ENCODE data around the gene FBXO45. TPM values are rescaled to one million over a fixed set of nuclear protein-coding genes. Genes with fewer than 3 reads are reported as not detected.
A peak's percentile ranks its signal among the peaks of the same experiment; 100 is the strongest.
"Not testable (repeated sequence)": the region's sequence is repeated elsewhere in the genome, so short reads cannot be mapped to it uniquely, and the experiment has no call there.

The FBXO45 gene, protein sequence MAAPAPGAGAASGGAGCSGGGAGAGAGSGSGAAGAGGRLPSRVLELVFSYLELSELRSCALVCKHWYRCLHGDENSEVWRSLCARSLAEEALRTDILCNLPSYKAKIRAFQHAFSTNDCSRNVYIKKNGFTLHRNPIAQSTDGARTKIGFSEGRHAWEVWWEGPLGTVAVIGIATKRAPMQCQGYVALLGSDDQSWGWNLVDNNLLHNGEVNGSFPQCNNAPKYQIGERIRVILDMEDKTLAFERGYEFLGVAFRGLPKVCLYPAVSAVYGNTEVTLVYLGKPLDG
- total RNA-seq (2014; rRNA removed; shearing (Covaris generic)): 21.5 and 22.0 TPM in 2 replicates
- 10.5 and 18.8 TPM in 2 replicates for polyA plus RNA-seq (2014; cell fraction: nucleus; rRNA removed)

DNA sequence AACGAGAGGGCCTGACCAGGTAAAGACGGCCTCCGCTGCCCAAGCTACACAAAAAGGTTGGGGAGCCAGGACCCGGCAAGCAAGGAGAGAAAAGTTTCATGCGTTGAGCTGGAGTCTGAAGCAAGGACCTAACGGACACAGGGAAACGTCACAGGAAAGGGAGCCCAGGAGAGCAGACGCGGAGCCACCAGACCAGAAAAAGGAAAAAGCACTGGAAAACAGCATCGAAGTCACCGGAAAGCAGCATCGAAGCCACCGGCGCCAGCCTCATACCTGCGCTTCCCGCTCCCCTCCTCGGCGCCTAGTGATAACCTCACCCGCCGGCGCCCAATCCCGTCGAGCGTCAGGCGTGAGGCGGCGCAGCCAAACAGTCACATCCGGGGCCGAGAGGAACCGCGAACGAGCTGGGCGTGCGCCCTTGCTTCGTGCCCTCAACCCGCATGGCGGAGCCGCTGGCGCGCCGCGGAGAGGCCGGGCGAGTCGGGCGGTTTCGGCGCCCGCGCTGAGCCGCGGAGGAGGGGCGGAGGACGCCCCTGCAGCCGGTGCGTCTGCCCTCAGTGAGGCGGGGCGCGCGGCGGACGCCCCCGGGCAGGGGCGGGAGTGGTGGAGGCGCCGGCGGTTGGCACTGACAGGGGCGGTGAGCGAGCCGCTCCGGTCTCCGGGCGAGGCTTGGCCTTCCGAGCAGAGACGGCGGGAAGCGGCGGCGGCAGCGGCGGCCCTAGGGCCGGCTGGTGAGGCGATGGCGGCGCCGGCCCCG lies at the start of gene FBXO45, which contains the start of gene WDR53:
FBXO45 (plus strand) TSS at position 415 of the 757 bp plus-strand sequence; CDS start at position 740, 325 bp downstream.
WDR53 (minus strand) TSS at position 309 of the 757 bp plus-strand sequence. CDS start 7,079 bp downstream, outside the sequence.
- DNase-seq (ENCODE audit: extremely low read depth, low read depth): peak; percentile 87

DNA sequence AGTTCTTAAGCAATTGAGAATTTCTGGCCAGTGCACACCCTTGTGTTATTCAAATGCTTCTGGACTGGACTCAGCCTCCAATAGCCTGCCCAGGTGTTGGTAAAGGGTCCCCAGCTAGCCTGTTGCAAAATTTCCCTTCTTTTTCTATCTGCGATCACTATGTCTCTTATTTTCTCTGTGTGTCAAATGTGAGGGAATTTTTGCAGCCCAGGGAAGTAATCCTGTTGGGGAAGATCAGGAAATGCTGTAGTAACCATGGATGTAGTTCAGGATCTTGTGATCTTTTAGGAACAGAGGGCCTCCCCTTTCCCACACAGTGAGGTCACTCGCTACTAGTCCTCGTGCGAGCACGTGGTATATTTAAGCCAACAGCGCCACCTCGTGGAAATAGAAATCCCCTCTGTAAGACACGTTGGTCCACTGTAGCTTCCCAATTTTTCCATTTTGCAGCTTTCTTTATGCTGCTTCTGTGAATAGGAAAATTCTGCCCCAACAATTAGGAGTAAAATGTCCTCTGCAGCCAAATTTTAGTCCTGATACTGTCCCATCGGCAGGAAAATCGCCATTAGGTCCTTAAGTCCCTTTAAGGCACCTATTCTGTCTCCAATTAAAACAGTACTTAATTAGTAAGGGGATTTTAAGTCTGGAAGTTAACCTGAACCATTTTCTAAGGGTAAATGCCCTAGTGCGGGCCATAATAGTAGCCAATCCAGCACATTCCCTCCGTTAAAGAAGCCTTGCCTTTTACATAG lies 49.3 kb upstream of the FBXO45 start:
- DNase-seq (ENCODE audit: extremely low read depth, low read depth): no peak

DNA sequence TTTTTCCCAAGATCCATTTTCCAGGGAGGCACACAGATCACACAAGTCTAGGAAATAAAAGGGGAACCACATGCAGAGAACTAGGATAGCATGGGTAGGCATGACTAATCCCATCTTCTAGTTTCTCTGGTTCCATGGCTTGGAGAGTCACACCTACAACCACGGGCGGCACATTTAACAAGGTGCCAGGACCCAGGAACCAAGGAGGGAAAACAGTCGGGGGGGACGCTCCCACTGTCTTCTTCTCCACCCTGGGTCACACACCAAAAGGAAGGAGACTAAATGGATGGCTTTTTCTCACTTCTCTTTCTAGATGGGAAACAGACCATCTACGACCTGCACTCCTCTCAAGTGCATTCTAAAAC lies 48.8 kb upstream of the FBXO45 start:
- no peak for DNase-seq (ENCODE audit: extremely low read depth, low read depth)

DNA sequence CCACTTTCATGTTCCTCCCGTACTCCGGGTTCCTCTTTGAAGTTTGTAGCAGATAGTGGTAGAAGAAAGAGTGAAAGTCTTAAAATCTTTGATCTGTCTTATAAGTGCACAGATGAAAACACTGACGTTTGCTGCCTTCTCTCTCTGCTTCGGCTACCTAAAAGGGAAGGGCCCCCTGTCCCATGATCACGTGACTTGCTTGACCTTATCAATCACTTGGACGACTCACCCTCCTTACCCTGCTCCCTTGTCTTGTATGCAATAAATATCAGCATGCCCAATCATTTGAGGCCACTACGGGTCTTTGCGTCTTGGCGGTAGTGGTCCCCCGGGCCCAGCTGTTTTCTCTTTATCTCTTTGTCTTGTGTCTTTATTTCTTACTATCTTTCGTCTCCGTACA lies 47.2 kb upstream of the FBXO45 start:
- DNase-seq (ENCODE audit: extremely low read depth, low read depth): not testable (repeated sequence)

DNA sequence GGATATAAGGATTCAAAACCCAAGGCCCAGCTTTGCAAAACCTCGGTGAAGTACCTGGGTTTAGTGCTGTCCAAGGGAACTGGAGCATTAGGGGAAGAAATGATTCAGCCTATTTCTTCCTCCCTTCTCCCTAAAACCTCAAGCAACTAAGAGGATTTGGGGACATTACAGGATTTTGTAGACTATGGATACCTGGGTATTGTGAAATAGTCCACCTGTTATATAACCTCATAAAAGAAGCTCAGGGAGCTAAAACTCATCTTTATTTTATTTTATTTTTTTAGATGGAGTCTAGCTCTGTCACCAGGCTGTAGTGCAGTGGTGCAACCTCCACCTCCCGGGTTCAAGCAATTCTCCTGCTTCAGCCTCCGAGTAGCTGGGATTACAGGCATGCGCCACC lies 44.6 kb upstream of the FBXO45 start:
- no peak for DNase-seq (ENCODE audit: extremely low read depth, low read depth)

DNA sequence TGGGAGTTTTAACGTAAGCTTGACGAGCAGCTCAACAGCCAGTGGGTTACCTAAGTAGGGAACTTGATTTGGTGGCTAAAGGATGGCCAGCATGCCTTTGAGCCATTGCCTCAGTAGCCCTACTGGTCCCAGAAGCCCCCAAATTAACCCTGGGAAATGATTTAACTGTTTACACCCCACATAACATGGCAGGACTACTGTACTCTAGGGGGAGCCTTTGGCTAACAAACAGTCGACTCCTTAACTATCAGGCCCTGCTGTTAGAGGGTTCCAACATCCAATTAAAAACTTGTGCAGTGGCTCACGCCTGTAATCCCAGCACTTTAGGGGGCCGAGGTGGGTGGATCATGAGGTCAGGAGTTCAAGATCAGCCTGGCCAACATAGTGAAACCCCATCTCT lies 43.9 kb upstream of the FBXO45 start:
- no peak for DNase-seq (ENCODE audit: extremely low read depth, low read depth)

DNA sequence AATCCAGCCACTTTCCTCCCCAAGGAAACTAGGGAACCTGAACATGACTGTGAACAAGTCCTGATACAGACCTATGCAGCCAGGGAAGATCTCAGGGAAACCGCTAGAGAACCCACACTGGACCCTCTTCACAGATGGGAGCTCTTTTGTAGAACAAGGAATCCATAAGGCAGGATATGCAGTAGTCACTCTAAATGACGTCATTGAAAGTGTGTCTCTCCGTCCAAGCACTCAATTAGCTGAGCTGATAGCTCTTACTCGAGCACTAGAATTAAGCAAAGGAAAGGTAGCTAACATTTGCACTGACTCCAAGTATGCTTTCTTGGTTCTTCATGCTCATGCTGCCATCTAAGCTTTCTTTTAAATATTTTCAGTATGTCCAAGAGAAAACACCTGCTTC lies 43.3 kb upstream of the FBXO45 start:
- no peak for DNase-seq (ENCODE audit: extremely low read depth, low read depth)

DNA sequence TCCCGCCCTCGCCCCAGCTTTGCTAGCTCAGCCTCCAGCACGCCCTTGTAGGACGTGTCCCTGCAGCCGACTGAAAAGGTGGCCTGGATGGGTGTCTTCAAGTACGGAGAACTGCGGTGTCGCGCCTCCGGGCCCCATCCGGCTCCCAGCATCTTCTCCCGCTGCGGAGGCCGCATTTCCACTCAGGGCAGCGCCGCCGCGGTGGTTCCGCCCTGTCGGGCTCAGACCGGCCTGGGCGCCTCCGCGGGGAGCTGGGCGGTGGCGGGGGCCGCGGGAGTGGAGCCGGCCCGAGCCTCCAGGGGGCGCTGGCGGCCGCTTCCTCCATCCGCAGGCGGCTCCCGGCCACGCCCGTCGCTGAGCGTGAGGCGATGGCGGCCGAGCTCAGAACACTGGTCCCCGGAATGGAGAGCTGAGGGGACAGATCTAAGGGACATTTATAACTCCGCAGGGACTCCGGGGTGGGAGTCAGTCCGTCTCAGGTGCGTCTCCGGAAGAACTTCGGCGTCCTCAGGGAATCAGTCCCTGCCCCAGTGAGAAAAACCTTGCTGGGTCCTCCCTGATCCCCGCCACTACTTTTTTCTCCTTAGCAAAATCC lies 39.7 kb upstream of the FBXO45 start:
- DNase-seq (ENCODE audit: extremely low read depth, low read depth): peak; percentile 62

DNA sequence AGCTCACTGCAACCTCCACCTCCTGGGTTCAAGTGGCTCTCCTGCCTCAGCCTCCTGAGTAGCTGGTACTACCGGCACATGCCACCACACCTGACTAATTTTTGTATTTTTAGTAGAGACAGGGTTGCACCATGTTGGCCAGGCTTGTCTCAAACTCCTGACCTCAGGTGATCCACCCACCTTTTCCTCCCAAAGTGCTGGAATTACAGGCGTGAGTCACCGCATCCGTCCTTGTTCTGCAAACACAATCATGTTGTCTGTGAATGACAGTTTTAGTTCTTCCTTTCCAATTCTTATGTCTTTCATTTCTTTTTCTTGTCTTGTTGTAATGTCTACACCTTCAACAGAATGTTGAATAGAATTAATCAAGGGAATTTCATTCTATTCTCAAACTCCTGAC lies 37.0 kb upstream of the FBXO45 start:
- no peak for DNase-seq (ENCODE audit: extremely low read depth, low read depth)

DNA sequence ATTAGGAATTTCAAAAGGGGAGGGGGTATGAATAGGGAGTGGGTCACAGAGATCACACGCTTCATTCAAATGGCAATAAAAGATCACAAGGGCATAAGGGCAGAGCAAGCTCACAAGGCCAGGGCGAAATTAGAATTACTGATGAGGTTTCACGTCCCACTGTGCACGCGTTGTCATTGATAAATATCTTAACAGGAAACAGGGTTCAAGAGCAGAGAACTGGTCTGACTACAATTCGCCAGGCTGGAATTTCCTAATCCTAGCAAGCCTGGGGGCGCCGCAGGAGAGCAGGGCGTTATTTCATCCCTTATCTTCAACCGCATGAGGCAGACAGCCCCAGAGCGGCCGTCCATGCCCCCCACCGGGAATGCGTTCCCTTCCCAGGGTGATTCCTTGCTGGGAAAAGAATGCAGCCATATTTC lies 35.2 kb upstream of the FBXO45 start:
- no peak for DNase-seq (ENCODE audit: extremely low read depth, low read depth)

DNA sequence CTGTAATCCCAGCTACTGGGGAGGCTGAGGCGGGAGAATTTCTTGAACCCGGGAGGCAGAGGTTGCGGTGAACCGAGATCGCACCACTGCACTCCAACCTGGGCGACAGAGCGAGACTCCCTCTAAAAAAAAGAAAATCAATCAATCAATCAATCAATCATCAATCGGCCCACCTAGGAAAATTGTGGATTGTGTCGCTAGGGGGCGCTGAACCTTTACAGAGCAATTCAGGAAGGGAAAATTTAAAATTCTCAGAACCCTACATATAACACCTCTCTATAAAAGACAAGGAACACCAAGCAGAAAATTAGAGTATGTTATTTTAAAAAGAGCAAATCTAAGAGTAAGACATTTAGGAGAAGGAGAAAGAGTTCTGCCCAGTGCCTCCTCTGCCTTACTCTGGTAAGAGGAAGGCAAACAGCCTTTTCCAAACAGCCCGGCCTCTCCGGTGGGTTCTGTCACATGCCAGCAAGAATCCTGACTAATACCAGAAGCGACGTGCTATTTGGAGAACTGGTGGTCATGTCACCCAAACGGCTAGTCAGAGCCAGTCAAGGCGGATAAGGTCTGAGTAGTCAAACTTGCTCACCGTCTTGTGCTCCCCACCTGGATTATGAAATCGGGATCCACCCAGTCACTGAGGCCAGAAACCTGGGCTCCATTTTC lies 31.0 kb upstream of the FBXO45 start:
- DNase-seq (ENCODE audit: extremely low read depth, low read depth): no peak

DNA sequence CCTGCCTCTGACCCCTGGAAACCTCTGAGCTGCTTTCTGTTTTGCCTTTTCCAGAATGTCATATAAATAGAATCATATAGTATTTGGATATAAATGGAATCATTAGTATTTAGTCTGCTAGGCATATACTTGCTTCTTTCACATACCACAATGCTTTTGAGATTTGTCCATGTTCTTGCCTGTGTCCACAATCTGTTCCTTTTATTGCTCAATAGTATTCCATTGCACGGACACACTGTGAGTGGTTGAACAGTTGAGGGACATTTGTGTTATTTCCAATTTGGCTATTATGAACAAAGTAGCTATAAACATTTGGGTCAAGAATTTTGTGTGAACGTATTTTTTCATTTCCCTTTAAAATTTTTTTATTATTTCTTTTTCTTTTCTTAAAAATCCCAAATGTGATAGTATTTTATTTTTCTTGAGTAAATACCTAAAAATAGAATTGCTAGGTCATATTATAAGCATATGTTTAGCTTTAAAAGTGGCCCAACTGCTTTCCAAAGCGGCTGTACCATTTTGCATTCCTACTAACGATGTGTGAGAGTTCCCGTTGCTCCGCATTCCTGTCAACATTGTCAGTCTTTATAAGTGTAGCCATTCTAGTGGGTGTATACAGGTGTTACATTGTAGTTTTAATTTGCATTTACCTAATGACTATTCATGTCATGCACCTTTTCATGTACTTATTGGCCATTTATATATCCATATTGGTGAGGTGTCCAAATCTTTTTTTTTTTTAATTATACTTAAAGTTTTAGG lies 26.6 kb upstream of the FBXO45 start:
- no peak for DNase-seq (ENCODE audit: extremely low read depth, low read depth)

DNA sequence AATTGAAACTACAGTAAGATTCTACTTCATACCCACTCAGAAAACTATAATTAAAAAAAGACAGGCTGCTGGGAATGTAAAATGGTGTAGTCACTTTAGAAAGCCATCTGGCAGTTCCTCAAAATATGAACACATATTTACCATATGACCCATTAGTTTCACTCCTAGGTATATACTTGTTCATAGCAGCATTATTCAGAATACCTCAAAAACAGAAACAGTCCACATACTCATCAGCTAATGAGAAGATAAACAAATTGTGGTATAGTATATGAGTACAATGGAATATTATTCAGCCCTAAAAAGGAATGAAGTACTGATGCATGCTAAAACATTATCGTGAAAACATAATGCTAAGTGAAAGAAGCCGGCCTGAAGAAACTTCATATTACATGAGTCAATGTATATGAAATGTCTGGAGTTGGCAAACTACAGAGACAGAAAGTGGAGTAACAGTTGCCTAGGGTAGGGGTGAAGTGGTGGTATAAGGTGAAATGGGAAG lies 23.9 kb upstream of the FBXO45 start:
- DNase-seq (ENCODE audit: extremely low read depth, low read depth): no peak

DNA sequence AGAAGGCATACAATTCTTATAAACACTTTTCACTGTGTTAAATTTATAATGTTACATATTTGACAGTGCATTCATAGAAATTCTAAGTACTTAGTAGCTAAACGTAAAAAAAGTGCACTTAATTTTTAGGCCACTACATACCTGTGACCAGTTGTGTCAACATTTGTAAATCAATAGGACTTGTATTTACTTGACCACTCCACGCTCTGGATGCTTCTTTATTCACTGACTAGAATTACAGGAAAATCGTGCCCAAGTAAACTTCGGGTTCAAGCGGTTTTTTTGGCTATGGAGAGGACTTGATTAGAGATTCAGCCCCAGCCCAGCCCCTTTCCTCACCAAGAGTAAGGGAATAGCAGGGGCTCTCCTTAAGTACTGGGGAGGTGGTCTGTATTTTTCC lies 21.9 kb upstream of the FBXO45 start:
- no peak for DNase-seq (ENCODE audit: extremely low read depth, low read depth)

DNA sequence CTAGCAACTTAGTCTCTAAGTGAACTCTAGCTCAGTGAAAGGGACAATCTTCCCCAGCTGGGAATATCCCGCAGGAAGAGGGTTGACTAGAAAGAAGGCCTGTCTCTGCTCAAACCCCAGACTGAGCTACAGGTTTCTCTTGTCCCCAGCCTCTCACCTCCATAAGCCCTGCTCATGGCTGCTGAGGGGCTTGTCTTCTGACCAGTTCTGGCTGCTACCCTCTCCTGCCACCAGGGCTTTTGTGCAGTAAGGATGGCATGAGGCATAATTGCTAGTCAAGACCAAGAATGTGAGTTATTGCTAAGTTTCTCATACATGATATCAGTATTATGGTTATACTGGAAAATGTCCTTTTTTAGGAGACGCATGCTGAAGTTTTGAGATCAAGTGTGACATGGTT lies 21.4 kb upstream of the FBXO45 start:
- no peak for DNase-seq (ENCODE audit: extremely low read depth, low read depth)

DNA sequence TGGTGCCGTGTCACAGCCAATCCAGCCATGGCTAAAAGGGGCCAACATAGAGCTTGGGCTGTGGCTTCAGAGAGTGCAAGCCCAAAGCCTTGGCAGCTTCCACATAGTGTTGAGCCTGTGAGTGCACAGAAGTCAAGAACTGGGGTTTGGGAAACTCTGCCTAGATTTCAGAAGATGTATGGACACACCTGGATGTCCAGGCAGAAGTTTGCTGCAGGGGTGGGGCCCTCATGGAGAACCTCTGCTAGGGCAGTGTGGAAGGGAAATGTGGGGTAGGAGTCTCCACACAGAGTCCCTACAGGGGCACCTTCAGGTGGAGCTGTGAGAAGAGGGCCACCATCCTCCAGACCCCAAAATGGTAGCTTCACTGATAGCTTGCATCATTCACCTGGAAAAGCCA lies 19.1 kb upstream of the FBXO45 start:
- not testable (repeated sequence) for DNase-seq (ENCODE audit: extremely low read depth, low read depth)

DNA sequence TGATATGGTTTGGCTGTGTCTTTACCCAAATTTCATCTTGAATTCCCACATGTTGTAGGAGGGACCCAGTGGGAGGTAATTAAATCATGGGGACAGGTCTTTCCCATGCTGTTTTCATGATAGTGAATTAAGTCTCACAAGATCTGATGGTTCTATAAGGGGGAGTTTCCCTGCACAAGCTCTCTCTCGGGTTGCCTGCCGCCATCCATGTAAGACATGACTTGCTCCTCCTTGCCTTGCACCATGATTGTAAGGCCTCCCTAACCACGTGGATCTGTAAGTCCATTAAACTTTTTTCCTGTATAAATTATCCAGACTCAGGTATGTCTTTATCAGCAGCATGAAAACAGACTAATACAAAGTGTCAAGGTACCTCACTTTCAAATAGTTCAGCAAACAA lies 18.3 kb upstream of the FBXO45 start:
- DNase-seq (ENCODE audit: extremely low read depth, low read depth): not testable (repeated sequence)

DNA sequence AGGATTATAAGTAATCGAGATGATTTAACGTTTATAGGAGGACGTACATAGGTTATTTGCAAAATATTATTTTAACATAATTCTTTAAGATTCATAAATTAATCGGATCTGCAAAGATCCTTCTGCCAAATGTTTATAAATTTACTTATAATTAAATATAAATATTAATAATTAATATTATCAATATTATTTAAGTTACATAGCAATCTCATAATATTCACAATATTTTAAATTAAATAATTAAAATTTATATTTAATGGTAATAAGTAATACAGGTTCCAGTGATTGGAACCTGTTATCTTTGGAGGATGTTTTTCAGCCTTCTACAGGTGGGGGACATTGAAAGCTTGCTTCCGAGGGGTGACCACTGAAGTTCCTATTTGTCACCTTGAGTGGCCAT lies 16.2 kb upstream of the FBXO45 start:
- DNase-seq (ENCODE audit: extremely low read depth, low read depth): no peak

DNA sequence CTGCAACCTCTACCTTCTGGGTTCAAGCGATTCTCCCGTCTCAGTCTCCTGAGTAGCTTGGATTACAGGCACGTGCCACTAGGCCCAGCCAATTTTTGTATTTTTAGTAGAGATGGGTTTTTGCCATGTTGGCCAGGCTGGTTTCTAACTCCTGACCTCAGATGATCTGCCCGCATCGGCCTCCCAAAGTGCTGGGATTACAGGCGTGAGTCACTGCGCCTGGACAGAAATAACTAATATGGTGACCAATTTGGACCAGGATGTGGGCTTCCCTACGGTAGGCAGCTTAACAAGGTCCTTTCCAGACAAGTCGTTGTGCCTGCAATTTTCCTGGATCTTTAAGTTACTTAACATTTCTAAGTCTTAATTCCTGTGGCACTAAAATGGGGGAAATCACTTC lies 14.9 kb upstream of the FBXO45 start:
- DNase-seq (ENCODE audit: extremely low read depth, low read depth): no peak

All from NCI-H460 (cell line).